Right renal pelvis (tissue), 4 donors: ENCODE data around the gene TP53I13. TPM values are rescaled to one million over a fixed set of nuclear protein-coding genes. Genes with fewer than 3 reads are reported as not detected.

ENCODE experiments used
- polyA plus RNA-seq, 4 donors: library from polyadenylated mRNA; unstranded; fragments of 120-200 nt; gene quantifications; one replicate each; pipeline ENCODE4 v1.2.1, GENCODE V29; 2013; ENCODE audit not compliant: insufficient read length in 4 of 4

Gene TP53I13
- polyA plus RNA-seq, 4 donors = 30.8 to 50.8 (median 31.4) TPM

Other genes with a start within 250 kb of the TP53I13 start
- 10 to 100 TPM; 43.9 to 48.7 (median 48.1) TPM for gene TAOK1, start 178.3 kb upstream of the TP53I13 start, polyA plus RNA-seq
- gene ABHD15, start 1.7 kb upstream of the TP53I13 start, polyA plus RNA-seq = 1 to 10 TPM; 7.0 to 7.6 (median 7.6) TPM
- gene GIT1, start 20.9 kb downstream of the TP53I13 start, polyA plus RNA-seq = 10 to 100 TPM; 42.0 to 49.8 (median 45.6) TPM
- 10 to 100 TPM in 1 of 4 donors, 1 to 10 TPM in 3; 7.5 to 13.4 (median 9.3) TPM for gene ANKRD13B, start 24.4 kb downstream of the TP53I13 start, polyA plus RNA-seq
- gene CORO6, start 54.2 kb downstream of the TP53I13 start, polyA plus RNA-seq = 1 to 10 TPM; 1.8 to 3.5 (median 3.1) TPM